Uterus (tissue), 4 donors: ENCODE data around the gene RAB21. TPM values are rescaled to one million over a fixed set of nuclear protein-coding genes. Genes with fewer than 3 reads are reported as not detected.

ENCODE experiments used
- DNase-seq, 2 donors: peaks; one replicate each; pipeline ENCODE4 v3.0.0-alpha.2; 2019 to 2020
- H3K27ac ChIP-seq, 2 donors: fragments of 200-600 bp; sonication (generic); 1 replicate in 1 of 2; 2 replicates in 1 of 2; pipeline ENCODE4 v1.5.1; 2016 to 2018
- H3K27me3 ChIP-seq, 2 donors: fragments of 200-600 bp; sonication (generic); one replicate each; pipeline ENCODE4 v1.5.1; 2018 to 2019; ENCODE audit warnings: control low read depth in 1 of 2
- H3K36me3 ChIP-seq, 2 donors: fragments of 200-600 bp; sonication (generic); one replicate each; pipeline ENCODE4 v1.5.1; 2019; ENCODE audit warnings: control low read depth in 1 of 2
- H3K4me1 ChIP-seq, 2 donors: fragments of 200-600 bp; sonication (generic); one replicate each; pipeline ENCODE4 v1.5.1; 2018 to 2019; ENCODE audit warnings: control low read depth in 1 of 2
- H3K4me3 ChIP-seq, 2 donors: fragments of 200-600 bp; sonication (generic); 1 replicate in 1 of 2; 2 replicates in 1 of 2; pipeline ENCODE4 v1.5.1; 2018 to 2019; ENCODE audit warnings: mild to moderate bottlenecking in 1 of 2
- H3K9me3 ChIP-seq, 2 donors: fragments of 200-600 bp; sonication (generic); one replicate each; pipeline ENCODE4 v1.5.1; 2019; ENCODE audit warnings: control low read depth in 1 of 2
- POLR2A ChIP-seq, 2 donors: fragments of 450-650 bp; IDR thresholded peaks; one replicate each; pipeline ENCODE4 v1.6.1; 2016; ENCODE audit warnings: antibody characterized with exemption in 2 of 2, mild to moderate bottlenecking in 1 of 2, moderate library complexity in 1 of 2
- intact Hi-C: fragments of 100-400 bp; cut with DNase I; formaldehyde crosslinking; loops from one replicate; pipeline ENCODE4 v1.15.1; 2023; ENCODE audit warnings: low total_unique reads
- total RNA-seq, 4 donors: library from RNA; depleted of rRNA in 3 of 4; stranded (reverse); fragments of >200 nt in 3 of 4; gene quantifications; one replicate each; pipeline versions ENCODE4 v1.1.0 to v1.2.4, GENCODE V29; 2014 to 2023
- TF ChIP-seq, protein P1 (sequence below), 4 experiments: fragments of 200-600 bp in 2 of 4; fragments of 450-650 bp in 2 of 4; sonication (generic) in 2 of 4; IDR thresholded peaks; one replicate each; pipeline ENCODE4 v1.5.1; 2016 to 2019; ENCODE audit warnings: antibody characterized with exemption in 4 of 4, mild to moderate bottlenecking in 2 of 4, moderate library complexity in 1 of 4
- donor health status: DM: yes; HTN: yes; CAD: no.

Gene RAB21
- total RNA-seq, 4 donors from 2014 or later: 10.6 to 72.7 (median 24.5) TPM

GRCh38 chr12:71838231-71838630 lies 83.6 kb downstream of the RAB21 start:
- no peak for DNase-seq
- intact Hi-C loops: no loop called here
- H3K4me3 ChIP-seq: no peak overlapping the region
- no peaks in the 10 kb centered on the region for H3K9me3 ChIP-seq
- no peak overlapping the region for H3K27ac ChIP-seq
- H3K4me1 ChIP-seq: peaks cover 0 to 8% of the 10 kb centered on the region in 2 donors
- H3K27me3 ChIP-seq: no peaks in the 10 kb centered on the region
- no peak for TF ChIP-seq POLR2A (IDR thresholded peaks at IDR 0.05)
- TF ChIP-seq, protein P1, sequence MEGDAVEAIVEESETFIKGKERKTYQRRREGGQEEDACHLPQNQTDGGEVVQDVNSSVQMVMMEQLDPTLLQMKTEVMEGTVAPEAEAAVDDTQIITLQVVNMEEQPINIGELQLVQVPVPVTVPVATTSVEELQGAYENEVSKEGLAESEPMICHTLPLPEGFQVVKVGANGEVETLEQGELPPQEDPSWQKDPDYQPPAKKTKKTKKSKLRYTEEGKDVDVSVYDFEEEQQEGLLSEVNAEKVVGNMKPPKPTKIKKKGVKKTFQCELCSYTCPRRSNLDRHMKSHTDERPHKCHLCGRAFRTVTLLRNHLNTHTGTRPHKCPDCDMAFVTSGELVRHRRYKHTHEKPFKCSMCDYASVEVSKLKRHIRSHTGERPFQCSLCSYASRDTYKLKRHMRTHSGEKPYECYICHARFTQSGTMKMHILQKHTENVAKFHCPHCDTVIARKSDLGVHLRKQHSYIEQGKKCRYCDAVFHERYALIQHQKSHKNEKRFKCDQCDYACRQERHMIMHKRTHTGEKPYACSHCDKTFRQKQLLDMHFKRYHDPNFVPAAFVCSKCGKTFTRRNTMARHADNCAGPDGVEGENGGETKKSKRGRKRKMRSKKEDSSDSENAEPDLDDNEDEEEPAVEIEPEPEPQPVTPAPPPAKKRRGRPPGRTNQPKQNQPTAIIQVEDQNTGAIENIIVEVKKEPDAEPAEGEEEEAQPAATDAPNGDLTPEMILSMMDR (IDR thresholded peaks at IDR 0.05): no peak
- H3K36me3 ChIP-seq: no peaks in the 10 kb centered on the region

- Histone ChIP-seq H3K9me3 (no peaks in the 10 kb centered on the region), H3K27ac (peak overlapping the region; percentile 93 to 99), H3K36me3 (no peaks in the 10 kb centered on the region), H3K4me1 (peaks cover 0 to 8% of the 10 kb centered on the region in 2 donors), H3K4me3 (peak overlapping the region in 1 of 2 donors; percentile 86), H3K27me3 (no peaks in the 10 kb centered on the region)
- intact Hi-C loops: no loop called here
- DNase-seq: no peak
- TF ChIP-seq, protein P1 (IDR thresholded peaks at IDR 0.05): no peak
- no peak for TF ChIP-seq POLR2A (IDR thresholded peaks at IDR 0.05)
These were observed 84.0 kb downstream of the RAB21 start for GRCh38 chr12:71838676-71839075.

DNA sequence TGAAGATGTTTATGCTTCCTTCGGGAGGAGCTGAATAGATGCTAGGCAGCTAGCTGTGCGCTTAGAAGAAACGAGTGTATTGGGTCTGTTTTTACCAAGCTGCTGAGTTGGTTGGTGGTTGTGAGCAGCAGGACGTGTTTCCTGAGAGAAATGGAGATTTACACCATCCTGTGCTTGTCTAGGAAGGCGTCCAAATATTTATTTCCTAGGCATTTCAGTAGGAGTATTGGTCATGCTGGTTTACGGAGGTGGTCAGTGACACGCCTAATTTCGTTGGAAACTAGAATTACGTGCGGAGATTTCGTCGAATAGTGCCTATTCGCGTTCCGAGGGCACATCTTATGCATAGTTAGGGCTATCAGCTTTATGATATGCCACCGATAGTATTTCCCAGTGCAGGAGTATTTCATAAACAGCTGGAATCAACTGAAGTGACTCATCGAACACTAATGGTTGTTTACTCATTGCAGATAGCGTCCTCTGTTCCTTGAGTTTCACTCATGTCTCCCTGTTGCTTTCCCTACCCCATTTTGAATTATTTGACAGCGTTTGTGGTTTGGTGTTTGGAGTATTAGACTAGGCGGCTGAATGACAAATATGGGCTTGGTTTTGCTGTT lies 85.7 kb downstream of the RAB21 start:
- Histone ChIP-seq H3K4me1 (peaks cover 0 to 8% of the 10 kb centered on the region in 2 donors), H3K4me3 (peak overlapping the region; percentile 86 to 90), H3K27me3 (no peaks in the 10 kb centered on the region), H3K27ac (peak overlapping the region; percentile 93 to 99), H3K36me3 (no peaks in the 10 kb centered on the region), H3K9me3 (no peaks in the 10 kb centered on the region)
- intact Hi-C loops: no loop called here
- no peak for DNase-seq
- TF ChIP-seq, protein P1 (IDR thresholded peaks at IDR 0.05): no peak
- no peak for TF ChIP-seq POLR2A (IDR thresholded peaks at IDR 0.05)

DNA sequence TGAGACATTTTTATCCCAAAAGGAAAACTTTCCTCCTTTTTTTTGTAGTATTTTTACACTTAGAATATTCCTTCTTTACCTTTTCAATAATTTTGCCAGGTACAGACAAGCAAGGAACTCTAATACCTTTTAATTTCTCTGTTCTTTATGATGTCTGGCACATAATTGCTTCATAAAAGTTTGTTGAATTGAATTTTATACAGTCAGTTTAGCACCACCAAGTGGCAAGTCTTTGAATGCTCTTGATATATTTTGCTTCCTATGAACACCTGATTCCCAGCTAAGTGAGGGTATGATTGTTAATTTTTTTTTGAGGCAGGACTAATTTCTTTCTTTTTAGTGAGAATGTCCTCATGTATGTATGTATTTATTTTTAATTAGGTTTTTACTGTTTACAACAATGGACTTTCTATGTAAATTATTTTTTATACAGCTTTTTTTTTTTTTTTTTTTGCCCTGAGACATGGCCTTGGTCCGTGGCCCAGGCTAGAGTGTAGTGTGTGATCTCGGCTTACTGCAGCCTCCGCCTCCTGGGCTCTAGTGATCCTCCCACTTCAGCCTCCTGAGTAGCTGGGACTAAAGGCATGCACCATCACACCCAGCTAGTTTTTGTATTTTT lies 91.8 kb downstream of the RAB21 start:
- no peak overlapping the region for H3K27ac ChIP-seq
- no peaks in the 10 kb centered on the region for H3K36me3 ChIP-seq
- no peak for DNase-seq
- peaks cover 0 to 1% of the 10 kb centered on the region in 2 donors for H3K4me1 ChIP-seq
- H3K9me3 ChIP-seq: no peaks in the 10 kb centered on the region
- no peak overlapping the region for H3K4me3 ChIP-seq
- H3K27me3 ChIP-seq: no peaks in the 10 kb centered on the region
- intact Hi-C loops: no loop called here
- no peak for TF ChIP-seq POLR2A (IDR thresholded peaks at IDR 0.05)
- TF ChIP-seq, protein P1 (IDR thresholded peaks at IDR 0.05): peak in 2 of 4 experiments; percentile 36 to 37

GRCh38 chr12:71848212-71848611 lies 93.5 kb downstream of the RAB21 start:
- no peak for DNase-seq
- no peak for TF ChIP-seq POLR2A (IDR thresholded peaks at IDR 0.05)
- TF ChIP-seq, protein P1 (IDR thresholded peaks at IDR 0.05): no peak
- Histone ChIP-seq H3K27me3 (no peaks in the 10 kb centered on the region), H3K4me1 (no peaks in the 10 kb centered on the region), H3K27ac (no peak overlapping the region), H3K36me3 (no peaks in the 10 kb centered on the region), H3K4me3 (no peak overlapping the region), H3K9me3 (no peaks in the 10 kb centered on the region)
- intact Hi-C loops: no loop called here
